GM18519 (cell line): ENCODE data around the gene ATOSB.
A peak's percentile ranks its signal among the peaks of the same experiment; 100 is the strongest.

Experiments used
- ATAC-seq: cut with Tn5 transposase; IDR thresholded peaks from one replicate; pipeline ENCODE4 v1.9.1; 2021; ENCODE audit warnings: mild to moderate bottlenecking, moderate library complexity; ENCODE audit not compliant: unreplicated experiment, low FRiP score

The ATOSB gene

GRCh38 chr9:35114113-35114839 lies 1.4 kb downstream of the ATOSB start:
- no peak for ATAC-seq

GRCh38 chr9:35112257-35113020 lies 3.2 kb downstream of the ATOSB start:
- ATAC-seq, result no peak

- peak; percentile 61 for ATAC-seq
Measured at GRCh38 chr9:35111001-35111933, 4.4 kb downstream of the ATOSB start.

GRCh38 chr9:35110327-35110761 lies 5.3 kb downstream of the ATOSB start:
- no peak for ATAC-seq

GRCh38 chr9:35108946-35109575 lies 6.6 kb downstream of the ATOSB start:
- no peak for ATAC-seq

GRCh38 chr9:35108461-35108860 lies 7.2 kb downstream of the ATOSB start:
- ATAC-seq, result no peak

GRCh38 chr9:35107297-35108290 lies 8.1 kb downstream of the ATOSB start:
- ATAC-seq, result no peak

GRCh38 chr9:35106343-35106730 lies 9.3 kb downstream of the ATOSB start:
- ATAC-seq, result no peak

GRCh38 chr9:35105571-35106342 lies 9.9 kb downstream of the ATOSB start:
- ATAC-seq, result no peak

- no peak for ATAC-seq
Measured at GRCh38 chr9:35105126-35105525, 10.5 kb downstream of the ATOSB start.

GRCh38 chr9:35104586-35104985 lies 11.1 kb downstream of the ATOSB start:
- no peak for ATAC-seq

- no peak for ATAC-seq
Measured at GRCh38 chr9:35103660-35104191, 11.9 kb downstream of the ATOSB start.

GRCh38 chr9:35102769-35103659 lies 12.6 kb downstream of the ATOSB start, which contains the start of gene STOML2:
Gene STOML2 (minus strand): TSS chr9:35103131. CDS start chr9:35103094, 37 bp downstream.
- ATAC-seq, result peak; percentile 84

- no peak for ATAC-seq
Measured at GRCh38 chr9:35102465-35102768, 13.2 kb downstream of the ATOSB start.

- ATAC-seq, result no peak
Measured at GRCh38 chr9:35097573-35097972, 18.1 kb downstream of the ATOSB start.

- ATAC-seq, result peak; percentile 64
Measured at GRCh38 chr9:35096035-35096849, 19.4 kb downstream of the ATOSB start, which contains the start of gene PIGO. Gene PIGO (minus strand): TSS chr9:35096591. CDS start chr9:35095565, 1,026 bp downstream.
